Central memory CD8-positive, alpha-beta T cell (primary cell): ENCODE measurements around the gene C11orf87.

Experiments used
- ATAC-seq: fragments of 150-1000 bp; cut with Tn5 transposase; replicated peaks from 2 replicates; pipeline ENCODE4 v1.10.0; 2022; ENCODE audit warnings: mild to moderate bottlenecking, moderate FRiP score, moderate number of reproducible peaks; ENCODE audit not compliant: poor library complexity, severe bottlenecking; ENCODE audit errors: extremely low read depth
- DNase-seq, 2 donors: peaks; one replicate each; pipeline ENCODE4 v3.0.0; 2021; ENCODE audit warnings: low spot score in 2 of 2
- H3K27ac Mint-ChIP-seq: one replicate; pipeline ENCODE4 v1.8.0; 2022; ENCODE audit warnings: low read depth, mild to moderate bottlenecking, moderate library complexity, mixed read lengths
- H3K27me3 Mint-ChIP-seq: one replicate; pipeline ENCODE4 v1.8.0; 2022; ENCODE audit warnings: mixed read lengths
- H3K36me3 Mint-ChIP-seq: one replicate; pipeline ENCODE4 v1.8.0; 2022; ENCODE audit warnings: mild to moderate bottlenecking, moderate library complexity, mixed read lengths; ENCODE audit not compliant: insufficient read depth
- H3K4me1 Mint-ChIP-seq: one replicate; pipeline ENCODE4 v1.8.0; 2022; ENCODE audit warnings: mixed read lengths
- H3K4me3 Mint-ChIP-seq: one replicate; pipeline ENCODE4 v1.8.0; 2022; ENCODE audit warnings: mild to moderate bottlenecking, moderate library complexity, mixed read lengths
- H3K9me3 Mint-ChIP-seq: one replicate; pipeline ENCODE4 v1.8.0; 2022; ENCODE audit warnings: mixed read lengths

The C11orf87 gene

DNA sequence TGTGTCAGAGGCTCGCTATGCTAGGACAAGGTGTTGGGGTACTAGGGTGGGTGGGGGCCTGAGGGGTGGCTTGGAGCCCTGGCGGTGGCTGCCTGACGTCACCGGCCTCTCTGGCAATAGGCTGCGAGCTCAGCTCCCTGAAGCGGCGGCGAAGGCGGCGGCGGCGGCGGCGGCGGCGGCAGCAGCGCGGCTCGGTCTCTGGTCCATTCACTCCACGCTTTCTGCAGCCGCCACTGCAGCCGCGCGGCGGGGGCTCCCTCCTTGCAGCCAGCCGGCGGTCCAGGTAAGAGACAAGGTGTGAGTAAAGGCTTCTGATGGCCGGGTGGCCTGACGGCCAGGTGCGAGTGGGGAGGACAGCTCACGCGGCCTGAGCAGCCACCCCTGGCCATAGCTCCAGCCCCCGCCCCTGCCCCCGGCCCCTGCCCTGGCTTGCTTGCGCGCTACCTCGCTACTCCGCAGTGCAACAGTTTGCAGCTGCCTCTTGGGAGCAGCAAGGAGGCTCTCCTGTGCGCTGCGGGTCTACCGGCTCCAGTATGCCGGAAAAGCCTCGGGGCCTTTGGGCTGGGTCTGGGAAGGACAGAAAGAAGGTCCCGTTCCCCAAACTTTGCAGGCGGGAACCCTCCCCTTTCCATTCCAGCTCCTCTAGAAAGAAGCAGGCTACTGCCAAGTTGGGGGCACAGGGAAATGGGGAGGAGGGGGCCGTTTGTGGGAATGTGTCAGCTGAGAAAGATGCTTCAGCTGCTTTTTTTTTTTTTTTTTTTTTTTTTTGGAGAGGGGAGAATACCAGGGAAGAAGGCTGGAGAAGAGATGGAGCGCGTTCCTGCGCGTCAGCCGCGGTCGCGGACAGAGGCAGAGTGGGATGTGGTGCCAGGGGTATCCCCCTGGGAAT lies at the start of gene C11orf87:
TSS of gene C11orf87 (plus strand) at position 210 of the 889 bp plus-strand sequence. CDS start 1,444 bp downstream, outside the sequence.
- H3K4me1 Mint-ChIP-seq, result no peaks in the 10 kb centered on the region
- no peak within 1 kb of the TSS for H3K4me3 Mint-ChIP-seq
- no peaks in the 10 kb centered on the region for H3K36me3 Mint-ChIP-seq
- no peak within 1 kb of the TSS for H3K27ac Mint-ChIP-seq
- no peak for DNase-seq
- ATAC-seq, result no peak
- H3K9me3 Mint-ChIP-seq, result peaks cover 6% of the 10 kb centered on the region
- peaks cover 29% of the 10 kb centered on the region for H3K27me3 Mint-ChIP-seq

DNA sequence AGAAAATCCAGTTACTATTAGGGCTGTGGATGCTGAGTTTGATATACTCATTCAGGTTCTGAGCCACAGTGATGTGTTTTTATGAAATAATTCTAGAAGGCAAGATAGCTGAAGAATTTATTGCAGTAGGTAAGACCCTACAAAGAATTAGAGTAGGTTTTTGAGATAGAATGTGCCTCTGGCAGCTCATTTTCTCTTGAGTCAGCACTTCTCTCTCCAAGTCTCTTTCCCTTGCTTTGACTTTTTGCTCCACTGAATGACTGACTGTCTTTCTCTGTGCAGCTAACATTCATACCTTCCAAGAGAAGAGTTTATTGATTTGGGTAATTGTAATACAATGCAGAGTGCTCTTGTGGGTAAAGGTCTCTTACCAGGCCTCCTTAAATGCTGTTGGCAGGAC lies 48.0 kb upstream of the C11orf87 start:
- no peak overlapping the region for H3K4me3 Mint-ChIP-seq
- ATAC-seq, result no peak
- H3K27ac Mint-ChIP-seq, result no peak overlapping the region
- H3K9me3 Mint-ChIP-seq, result peaks cover 34% of the 10 kb centered on the region
- DNase-seq, result no peak
- no peaks in the 10 kb centered on the region for H3K36me3 Mint-ChIP-seq
- H3K27me3 Mint-ChIP-seq, result no peaks in the 10 kb centered on the region
- no peaks in the 10 kb centered on the region for H3K4me1 Mint-ChIP-seq

GRCh38 chr11:109374441-109374840 lies 47.5 kb upstream of the C11orf87 start:
- no peaks in the 10 kb centered on the region for H3K36me3 Mint-ChIP-seq
- no peaks in the 10 kb centered on the region for H3K4me1 Mint-ChIP-seq

GRCh38 chr11:109377039-109377742 lies 44.8 kb upstream of the C11orf87 start:
- Mint-ChIP-seq H3K27me3 (no peaks in the 10 kb centered on the region), H3K36me3 (no peaks in the 10 kb centered on the region), H3K9me3 (peaks cover 30% of the 10 kb centered on the region), H3K4me3 (no peak overlapping the region), H3K4me1 (no peaks in the 10 kb centered on the region), H3K27ac (no peak overlapping the region)
- ATAC-seq (no peak), DNase-seq (no peak)

More at GRCh38 chr11:109374441-109374840, 47.5 kb upstream of the C11orf87 start:
- no peak for DNase-seq
- Mint-ChIP-seq H3K9me3 (peaks cover 34% of the 10 kb centered on the region), H3K27me3 (no peaks in the 10 kb centered on the region), H3K27ac (no peak overlapping the region), H3K4me3 (no peak overlapping the region)
- no peak for ATAC-seq

DNA sequence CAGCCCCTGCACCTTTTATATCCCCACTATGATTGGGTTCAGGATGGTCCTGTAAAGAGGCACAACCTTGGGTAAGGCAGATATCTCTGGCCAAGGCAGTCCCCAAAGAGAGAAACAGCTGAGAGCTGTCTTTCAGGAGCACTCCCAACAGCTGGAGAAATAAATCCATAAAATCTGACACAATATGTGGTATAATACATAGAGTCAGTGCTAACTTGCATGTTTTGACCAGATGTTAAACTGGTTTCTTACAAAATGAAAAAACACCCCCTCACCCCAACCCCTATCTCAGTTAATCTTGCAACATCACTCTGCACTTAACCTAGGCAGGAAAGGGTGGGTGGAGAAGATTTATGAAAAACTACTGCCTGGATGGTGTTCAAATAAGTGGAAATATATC lies 44.0 kb upstream of the C11orf87 start:
- Mint-ChIP-seq H3K4me1 (no peaks in the 10 kb centered on the region), H3K27me3 (no peaks in the 10 kb centered on the region), H3K36me3 (no peaks in the 10 kb centered on the region)

DNA sequence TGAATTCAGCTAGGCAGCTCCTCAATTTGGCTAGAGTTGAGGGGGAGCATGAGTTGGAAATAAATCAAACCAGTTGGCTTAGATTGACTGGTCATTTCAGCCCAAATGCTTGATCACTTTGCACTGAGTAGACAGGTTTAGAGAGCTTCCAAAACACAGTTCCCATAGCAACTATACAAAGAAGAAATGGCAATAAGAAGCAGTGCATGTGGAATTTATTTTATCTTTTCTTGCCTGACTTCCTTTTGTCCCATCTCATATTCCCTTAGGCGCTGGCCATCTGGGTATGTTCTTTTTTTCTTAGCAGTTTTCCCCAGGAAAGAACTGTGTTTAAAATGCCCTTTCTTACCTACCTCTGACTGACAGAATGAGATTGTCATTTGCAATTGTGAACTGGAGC lies 38.7 kb upstream of the C11orf87 start:
- H3K27ac Mint-ChIP-seq, result no peak overlapping the region
- no peaks in the 10 kb centered on the region for H3K4me1 Mint-ChIP-seq
- DNase-seq, result no peak
- no peak for ATAC-seq
- H3K4me3 Mint-ChIP-seq, result no peak overlapping the region
- H3K9me3 Mint-ChIP-seq, result peaks cover 6% of the 10 kb centered on the region
- H3K27me3 Mint-ChIP-seq, result no peaks in the 10 kb centered on the region
- no peaks in the 10 kb centered on the region for H3K36me3 Mint-ChIP-seq

More for the DNA sequence above, 44.0 kb upstream of the C11orf87 start:
- ATAC-seq (no peak), DNase-seq (no peak)
- Mint-ChIP-seq H3K9me3 (peaks cover 30% of the 10 kb centered on the region), H3K4me3 (no peak overlapping the region), H3K27ac (no peak overlapping the region)

DNA sequence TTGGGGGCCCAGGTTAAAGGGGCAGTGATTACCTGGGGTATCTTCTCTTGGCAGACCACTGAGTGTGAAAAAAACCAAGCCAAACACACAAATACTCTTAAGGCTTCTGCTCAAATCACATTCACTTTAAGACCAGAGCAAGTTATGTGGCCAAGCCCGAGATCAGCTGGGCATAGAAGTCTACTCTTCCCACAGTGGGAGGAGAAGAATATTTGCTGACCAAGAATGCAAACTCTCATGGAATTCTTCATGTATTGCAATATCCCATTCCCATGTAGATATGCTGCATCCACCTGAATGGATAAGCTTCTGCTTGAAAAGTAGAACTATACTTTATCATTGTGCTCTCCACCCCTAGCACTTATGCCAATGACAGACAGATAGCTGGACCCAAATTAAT lies 37.1 kb upstream of the C11orf87 start:
- no peak for ATAC-seq
- H3K36me3 Mint-ChIP-seq, result no peaks in the 10 kb centered on the region
- DNase-seq, result no peak
- no peaks in the 10 kb centered on the region for H3K4me1 Mint-ChIP-seq
- H3K27me3 Mint-ChIP-seq, result no peaks in the 10 kb centered on the region
- no peak overlapping the region for H3K27ac Mint-ChIP-seq
- H3K4me3 Mint-ChIP-seq, result no peak overlapping the region
- H3K9me3 Mint-ChIP-seq, result no peaks in the 10 kb centered on the region

DNA sequence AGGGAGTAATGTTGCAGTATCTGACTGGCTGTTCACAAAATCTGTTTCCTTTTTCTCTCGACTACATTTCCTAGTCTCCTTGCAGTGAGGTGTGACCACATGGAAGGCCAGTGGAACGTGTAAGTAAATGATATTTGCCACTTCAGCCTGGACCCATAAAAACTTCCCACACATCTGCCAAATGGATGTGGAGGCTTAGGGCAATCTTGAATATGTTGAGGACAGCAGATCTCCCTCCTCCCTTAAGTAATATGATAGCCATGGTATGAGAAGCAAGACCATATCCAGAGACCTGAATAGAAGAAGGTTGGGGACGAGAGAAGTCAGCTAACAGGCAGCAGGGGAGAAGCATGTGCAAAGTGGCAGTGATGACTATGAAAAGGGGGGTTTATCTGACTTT lies 33.0 kb upstream of the C11orf87 start:
- DNase-seq (no peak), ATAC-seq (no peak)
- no peak overlapping the region for H3K4me3 Mint-ChIP-seq
- H3K4me1 Mint-ChIP-seq, result no peaks in the 10 kb centered on the region
- no peak overlapping the region for H3K27ac Mint-ChIP-seq
- peaks cover 13% of the 10 kb centered on the region for H3K9me3 Mint-ChIP-seq
- H3K27me3 Mint-ChIP-seq, result no peaks in the 10 kb centered on the region
- no peaks in the 10 kb centered on the region for H3K36me3 Mint-ChIP-seq

GRCh38 chr11:109390752-109391151 lies 31.2 kb upstream of the C11orf87 start:
- no peaks in the 10 kb centered on the region for H3K4me1 Mint-ChIP-seq
- H3K27ac Mint-ChIP-seq, result no peak overlapping the region
- no peaks in the 10 kb centered on the region for H3K36me3 Mint-ChIP-seq
- H3K9me3 Mint-ChIP-seq, result peaks cover 13% of the 10 kb centered on the region
- no peak overlapping the region for H3K4me3 Mint-ChIP-seq
- H3K27me3 Mint-ChIP-seq, result no peaks in the 10 kb centered on the region
- DNase-seq (no peak), ATAC-seq (no peak)

GRCh38 chr11:109401545-109401944 lies 20.4 kb upstream of the C11orf87 start:
- no peak for DNase-seq
- Mint-ChIP-seq H3K4me3 (no peak overlapping the region), H3K27ac (no peak overlapping the region)

DNA sequence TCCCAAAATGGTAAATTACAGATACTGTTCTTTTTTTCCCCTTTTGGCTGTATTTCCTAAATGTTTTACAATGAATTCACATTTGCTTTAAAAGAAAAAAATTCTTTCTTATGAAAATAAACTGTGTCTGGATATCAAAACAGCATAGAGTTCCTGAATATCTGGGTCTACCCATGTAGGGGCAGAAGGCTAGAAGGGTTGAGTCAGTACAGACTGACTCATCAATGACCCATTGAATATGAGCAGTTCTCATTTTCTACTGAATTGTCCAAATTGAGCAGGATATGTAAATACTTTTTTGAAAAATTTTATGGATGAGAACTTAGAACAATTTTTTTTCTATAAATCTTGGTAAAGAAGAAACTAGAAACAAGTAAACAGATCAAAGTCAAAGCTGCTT lies 16.3 kb upstream of the C11orf87 start:
- H3K36me3 Mint-ChIP-seq, result no peaks in the 10 kb centered on the region
- no peaks in the 10 kb centered on the region for H3K27me3 Mint-ChIP-seq
- no peak overlapping the region for H3K4me3 Mint-ChIP-seq
- H3K27ac Mint-ChIP-seq, result no peak overlapping the region
- H3K9me3 Mint-ChIP-seq, result no peaks in the 10 kb centered on the region
- no peaks in the 10 kb centered on the region for H3K4me1 Mint-ChIP-seq
- DNase-seq, result no peak
- ATAC-seq, result no peak

More at GRCh38 chr11:109401545-109401944, 20.4 kb upstream of the C11orf87 start:
- no peak for ATAC-seq
- H3K9me3 Mint-ChIP-seq, result no peaks in the 10 kb centered on the region
- H3K36me3 Mint-ChIP-seq, result no peaks in the 10 kb centered on the region
- no peaks in the 10 kb centered on the region for H3K27me3 Mint-ChIP-seq
- no peaks in the 10 kb centered on the region for H3K4me1 Mint-ChIP-seq

DNA sequence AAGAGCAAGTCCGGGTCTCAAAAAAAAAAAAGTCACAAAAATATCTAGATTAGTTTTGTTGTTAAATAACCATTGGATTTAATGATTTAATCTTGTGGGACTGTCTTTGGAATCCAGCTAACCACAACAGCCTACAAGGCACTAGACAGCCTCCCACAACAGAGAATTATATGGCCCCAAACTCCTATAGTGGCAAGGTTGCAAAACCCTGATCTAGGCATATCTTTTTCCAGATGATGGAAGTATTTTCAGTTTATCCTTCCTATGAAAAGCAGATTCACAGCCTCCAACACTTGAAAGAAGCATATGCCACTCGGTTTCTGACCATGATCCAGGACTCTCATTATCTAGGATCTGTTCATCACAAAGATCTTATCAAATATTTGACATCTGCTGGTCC lies 5.4 kb upstream of the C11orf87 start:
- ATAC-seq, result no peak
- H3K4me3 Mint-ChIP-seq, result no peak overlapping the region
- no peaks in the 10 kb centered on the region for H3K4me1 Mint-ChIP-seq
- H3K27me3 Mint-ChIP-seq, result peaks cover 9% of the 10 kb centered on the region
- no peak for DNase-seq
- H3K9me3 Mint-ChIP-seq, result peaks cover 15% of the 10 kb centered on the region
- H3K27ac Mint-ChIP-seq, result no peak overlapping the region
- H3K36me3 Mint-ChIP-seq, result no peaks in the 10 kb centered on the region
